ENCODE data around the gene PUM1. TPM values are rescaled to one million over a fixed set of nuclear protein-coding genes. Genes with fewer than 3 reads are reported as not detected.

The PUM1 gene
- total RNA-seq, 1 experiment from 2014 or later, result 109 TPM

- Histone ChIP-seq H3K9me3 (ENCODE audit: control insufficient read depth, insufficient read depth, low read depth, low read length) (no peaks in the 10 kb centered on the region), H3K4me1 (ENCODE audit: control insufficient read depth, insufficient read depth, low read length) (no peaks in the 10 kb centered on the region), H3K36me3 (ENCODE audit: control insufficient read depth, insufficient read depth, low read length) (peaks cover 12% of the 10 kb centered on the region), H3K27me3 (ENCODE audit: control insufficient read depth, insufficient read depth, low read length) (no peaks in the 10 kb centered on the region), H3K4me3 (ENCODE audit: low read depth in 2 of 2, low read length in 2 of 2) (no peak overlapping the region), H3K27ac (ENCODE audit: low read length) (no peak overlapping the region)
- intact Hi-C loops (cut with micrococcal nuclease; ENCODE audit: unreplicated experiment), result no loop called here
- DNase-seq (ENCODE audit: low read depth, low spot score), result no peak
- TF ChIP-seq POLR2AphosphoS5 (IDR thresholded peaks at IDR 0.05; ENCODE audit: low read depth, low read length), result no peak
- TF ChIP-seq, protein P1, sequence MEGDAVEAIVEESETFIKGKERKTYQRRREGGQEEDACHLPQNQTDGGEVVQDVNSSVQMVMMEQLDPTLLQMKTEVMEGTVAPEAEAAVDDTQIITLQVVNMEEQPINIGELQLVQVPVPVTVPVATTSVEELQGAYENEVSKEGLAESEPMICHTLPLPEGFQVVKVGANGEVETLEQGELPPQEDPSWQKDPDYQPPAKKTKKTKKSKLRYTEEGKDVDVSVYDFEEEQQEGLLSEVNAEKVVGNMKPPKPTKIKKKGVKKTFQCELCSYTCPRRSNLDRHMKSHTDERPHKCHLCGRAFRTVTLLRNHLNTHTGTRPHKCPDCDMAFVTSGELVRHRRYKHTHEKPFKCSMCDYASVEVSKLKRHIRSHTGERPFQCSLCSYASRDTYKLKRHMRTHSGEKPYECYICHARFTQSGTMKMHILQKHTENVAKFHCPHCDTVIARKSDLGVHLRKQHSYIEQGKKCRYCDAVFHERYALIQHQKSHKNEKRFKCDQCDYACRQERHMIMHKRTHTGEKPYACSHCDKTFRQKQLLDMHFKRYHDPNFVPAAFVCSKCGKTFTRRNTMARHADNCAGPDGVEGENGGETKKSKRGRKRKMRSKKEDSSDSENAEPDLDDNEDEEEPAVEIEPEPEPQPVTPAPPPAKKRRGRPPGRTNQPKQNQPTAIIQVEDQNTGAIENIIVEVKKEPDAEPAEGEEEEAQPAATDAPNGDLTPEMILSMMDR (IDR thresholded peaks at IDR 0.05), result no peak
- no peak for TF ChIP-seq SIN3A (IDR thresholded peaks at IDR 0.05; ENCODE audit: borderline replicate concordance, insufficient read depth, low read depth, low read length)
- TF ChIP-seq, protein P2, sequence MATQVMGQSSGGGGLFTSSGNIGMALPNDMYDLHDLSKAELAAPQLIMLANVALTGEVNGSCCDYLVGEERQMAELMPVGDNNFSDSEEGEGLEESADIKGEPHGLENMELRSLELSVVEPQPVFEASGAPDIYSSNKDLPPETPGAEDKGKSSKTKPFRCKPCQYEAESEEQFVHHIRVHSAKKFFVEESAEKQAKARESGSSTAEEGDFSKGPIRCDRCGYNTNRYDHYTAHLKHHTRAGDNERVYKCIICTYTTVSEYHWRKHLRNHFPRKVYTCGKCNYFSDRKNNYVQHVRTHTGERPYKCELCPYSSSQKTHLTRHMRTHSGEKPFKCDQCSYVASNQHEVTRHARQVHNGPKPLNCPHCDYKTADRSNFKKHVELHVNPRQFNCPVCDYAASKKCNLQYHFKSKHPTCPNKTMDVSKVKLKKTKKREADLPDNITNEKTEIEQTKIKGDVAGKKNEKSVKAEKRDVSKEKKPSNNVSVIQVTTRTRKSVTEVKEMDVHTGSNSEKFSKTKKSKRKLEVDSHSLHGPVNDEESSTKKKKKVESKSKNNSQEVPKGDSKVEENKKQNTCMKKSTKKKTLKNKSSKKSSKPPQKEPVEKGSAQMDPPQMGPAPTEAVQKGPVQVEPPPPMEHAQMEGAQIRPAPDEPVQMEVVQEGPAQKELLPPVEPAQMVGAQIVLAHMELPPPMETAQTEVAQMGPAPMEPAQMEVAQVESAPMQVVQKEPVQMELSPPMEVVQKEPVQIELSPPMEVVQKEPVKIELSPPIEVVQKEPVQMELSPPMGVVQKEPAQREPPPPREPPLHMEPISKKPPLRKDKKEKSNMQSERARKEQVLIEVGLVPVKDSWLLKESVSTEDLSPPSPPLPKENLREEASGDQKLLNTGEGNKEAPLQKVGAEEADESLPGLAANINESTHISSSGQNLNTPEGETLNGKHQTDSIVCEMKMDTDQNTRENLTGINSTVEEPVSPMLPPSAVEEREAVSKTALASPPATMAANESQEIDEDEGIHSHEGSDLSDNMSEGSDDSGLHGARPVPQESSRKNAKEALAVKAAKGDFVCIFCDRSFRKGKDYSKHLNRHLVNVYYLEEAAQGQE (IDR thresholded peaks at IDR 0.05; ENCODE audit: insufficient read depth in 1 of 2, low read depth in 2 of 2, low read length in 1 of 2), result no peak
- no peak for TF ChIP-seq TCF7L2 (IDR thresholded peaks at IDR 0.05; ENCODE audit: low read depth, low read length)
- POLR2A ChIA-PET, result no interaction called here
- no TSS peak for BruUV-seq (replicated peaks)
- CTCF ChIA-PET, result no interaction called here
- ATAC-seq, result no peak
- in situ Hi-C loops (cut with HindIII; ENCODE audit: low pct_unique_long_range_greater_than_20kb, low sequenced_read_pairs), result no loop called here
Measured at GRCh38 chr1:30990591-30990990, 74.9 kb downstream of the PUM1 start.

DNA sequence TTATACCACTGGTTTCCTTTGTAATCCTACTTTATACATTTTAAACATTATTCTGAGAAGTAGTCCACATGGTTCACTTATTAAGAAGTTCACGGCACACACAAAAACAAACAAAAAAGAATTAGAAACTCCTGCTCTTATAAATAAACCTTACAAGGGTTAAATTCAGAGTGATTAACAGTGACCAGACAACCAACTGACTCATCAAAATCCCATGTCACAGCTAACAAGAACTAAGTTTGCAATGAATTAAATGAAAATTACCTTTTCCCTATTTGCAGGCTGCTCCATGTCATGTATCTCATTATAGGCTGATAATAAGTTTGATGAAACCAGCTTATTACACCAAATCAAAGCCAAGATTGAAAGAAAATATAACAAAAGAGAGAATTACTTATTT lies 77.5 kb downstream of the PUM1 start:
- H3K4me1 ChIP-seq (ENCODE audit: control insufficient read depth, insufficient read depth, low read length), result no peaks in the 10 kb centered on the region
- in situ Hi-C loops (cut with HindIII; ENCODE audit: low pct_unique_long_range_greater_than_20kb, low sequenced_read_pairs), result no loop called here
- peaks cover 6% of the 10 kb centered on the region for H3K36me3 ChIP-seq (ENCODE audit: control insufficient read depth, insufficient read depth, low read length)
- DNase-seq (ENCODE audit: low read depth, low spot score), result no peak
- intact Hi-C loops (cut with micrococcal nuclease; ENCODE audit: unreplicated experiment), result no loop called here
- BruUV-seq (replicated peaks), result TSS peak; percentile 7
- ChIA-PET CTCF (no interaction called here), POLR2A (interaction anchor here (0.5 kb wide), 1 partner anchor 37 kb away, joined by 3 read pairs; no protein-coding TSS in a partner anchor)
- no peaks in the 10 kb centered on the region for H3K27me3 ChIP-seq (ENCODE audit: control insufficient read depth, insufficient read depth, low read length)
- no peaks in the 10 kb centered on the region for H3K9me3 ChIP-seq (ENCODE audit: control insufficient read depth, insufficient read depth, low read depth, low read length)
- H3K27ac ChIP-seq (ENCODE audit: low read length), result no peak overlapping the region
- no peak overlapping the region for H3K4me3 ChIP-seq (ENCODE audit: low read depth in 2 of 2, low read length in 2 of 2)
- no peak for ATAC-seq
- no peak for TF ChIP-seq TCF7L2 (IDR thresholded peaks at IDR 0.05; ENCODE audit: low read depth, low read length)
- no peak for TF ChIP-seq SIN3A (IDR thresholded peaks at IDR 0.05; ENCODE audit: borderline replicate concordance, insufficient read depth, low read depth, low read length)
- no peak for TF ChIP-seq POLR2AphosphoS5 (IDR thresholded peaks at IDR 0.05; ENCODE audit: low read depth, low read length)
- TF ChIP-seq, protein P2 (IDR thresholded peaks at IDR 0.05; ENCODE audit: insufficient read depth in 1 of 2, low read depth in 2 of 2, low read length in 1 of 2), result no peak
- TF ChIP-seq, protein P1 (IDR thresholded peaks at IDR 0.05), result no peak

All from Panc1 (cell line).